Astrocyte (in vitro differentiated cells and primary cell): ENCODE results near the gene RAMAC. TPM values are rescaled to one million over a fixed set of nuclear protein-coding genes. Genes with fewer than 3 reads are reported as not detected.

Experiments used
- DNase-seq: peaks from one replicate; pipeline ENCODE4 v3.0.0-alpha.2; 2010; ENCODE audit warnings: low read depth
- FAIRE-seq: peaks from 2 replicates; lab custom pipeline; 2011; peaks lifted over from hg19 to GRCh38; lab: Jason Lieb, UNC
- H2AFZ ChIP-seq: 2 replicates; pipeline ENCODE4 v1.6.0; 2012; ENCODE audit warnings: low read depth, low read length, inconsistent platforms
- H3K27ac ChIP-seq: 2 replicates; pipeline ENCODE4 v1.5.1; 2011; ENCODE audit warnings: low read depth, low read length, inconsistent platforms
- H3K27me3 ChIP-seq: 2 replicates; pipeline ENCODE4 v1.6.0; 2011; ENCODE audit warnings: low read length, inconsistent platforms; ENCODE audit not compliant: insufficient read depth
- H3K36me3 ChIP-seq: 2 replicates; pipeline ENCODE4 v1.5.1; 2011; ENCODE audit warnings: low read length, inconsistent platforms; ENCODE audit not compliant: insufficient read depth
- H3K4me1 ChIP-seq: 2 replicates; pipeline ENCODE4 v1.5.1; 2011; ENCODE audit warnings: low read length, inconsistent platforms; ENCODE audit not compliant: insufficient read depth
- H3K4me2 ChIP-seq: 2 replicates; pipeline ENCODE4 v1.6.0; 2012; ENCODE audit warnings: low read length, inconsistent platforms
- H3K4me3 ChIP-seq: 2 replicates; pipeline ENCODE4 v1.5.1; 2011; ENCODE audit warnings: low read depth, mild to moderate bottlenecking, low read length, inconsistent platforms; ENCODE audit not compliant: insufficient read depth
- H3K79me2 ChIP-seq: 2 replicates; pipeline ENCODE4 v1.6.0; 2012; ENCODE audit warnings: mild to moderate bottlenecking, low read length, inconsistent platforms; ENCODE audit not compliant: insufficient read depth
- H3K9ac ChIP-seq: 2 replicates; pipeline ENCODE4 v1.6.0; 2012; ENCODE audit warnings: mild to moderate bottlenecking, low read length, inconsistent platforms
- H3K9me3 ChIP-seq: 2 replicates; pipeline ENCODE4 v1.5.1; 2012; ENCODE audit warnings: low read depth, mild to moderate bottlenecking, low read length, inconsistent platforms; ENCODE audit not compliant: insufficient read depth
- H4K20me1 ChIP-seq: 2 replicates; pipeline ENCODE4 v1.6.0; 2012; ENCODE audit warnings: low read length, inconsistent platforms; ENCODE audit not compliant: insufficient read depth
- H3K27ac Mint-ChIP-seq: one replicate; pipeline ENCODE4 v1.8.0; 2021; ENCODE audit warnings: mild to moderate bottlenecking, mixed read lengths; ENCODE audit not compliant: unreplicated experiment
- H3K27me3 Mint-ChIP-seq: one replicate; pipeline ENCODE4 v1.8.0; 2021; ENCODE audit warnings: low read depth, mixed read lengths; ENCODE audit not compliant: unreplicated experiment
- H3K36me3 Mint-ChIP-seq: one replicate; pipeline ENCODE4 v1.8.0; 2021; ENCODE audit warnings: low read depth, mixed read lengths; ENCODE audit not compliant: unreplicated experiment
- H3K4me1 Mint-ChIP-seq: one replicate; pipeline ENCODE4 v1.8.0; 2021; ENCODE audit warnings: low read depth, mixed read lengths; ENCODE audit not compliant: unreplicated experiment
- H3K4me3 Mint-ChIP-seq: one replicate; pipeline ENCODE4 v1.8.0; 2021; ENCODE audit warnings: mild to moderate bottlenecking, moderate library complexity, mixed read lengths; ENCODE audit not compliant: unreplicated experiment
- H3K9me3 Mint-ChIP-seq: one replicate; pipeline ENCODE4 v1.8.0; 2021; ENCODE audit warnings: mild to moderate bottlenecking, mixed read lengths; ENCODE audit not compliant: unreplicated experiment
- CTCF ChIP-seq: IDR thresholded peaks from 2 replicates; pipeline ENCODE4 v1.5.1; 2011; ENCODE audit warnings: low read depth, mild to moderate bottlenecking, inconsistent platforms, low read length, moderate library complexity; ENCODE audit not compliant: insufficient read depth
- EZH2 ChIP-seq: IDR thresholded peaks from 2 replicates; pipeline ENCODE4 v1.6.1; 2012; ENCODE audit warnings: mild to moderate bottlenecking, low read length, inconsistent platforms; ENCODE audit not compliant: insufficient read depth
- total RNA-seq: library from RNA; stranded (reverse); gene quantifications from 2 replicates; pipeline ENCODE4 v1.2.1, GENCODE V29; 2021

Gene RAMAC
- total RNA-seq, 1 donor from 2014 or later = 44.4 TPM

- no peaks in the 10 kb centered on the region for H3K4me1 Mint-ChIP-seq
- no peaks in the 10 kb centered on the region for H4K20me1 ChIP-seq
- DNase-seq = no peak
- peaks cover 2% of the 10 kb centered on the region for H3K27me3 ChIP-seq
- H3K9me3 Mint-ChIP-seq = no peaks in the 10 kb centered on the region
- no peak overlapping the region for H3K9ac ChIP-seq
- no peaks in the 10 kb centered on the region for H3K79me2 ChIP-seq
- no peaks in the 10 kb centered on the region for H3K36me3 ChIP-seq
- TF ChIP-seq EZH2 (no peak), CTCF (no peak)
- no peaks in the 10 kb centered on the region for H3K4me1 ChIP-seq
- no peak for FAIRE-seq
- no peak overlapping the region for H3K4me3 Mint-ChIP-seq
- no peak overlapping the region for H3K27ac Mint-ChIP-seq
- no peaks in the 10 kb centered on the region for H3K36me3 Mint-ChIP-seq
- no peak overlapping the region for H3K4me2 ChIP-seq
- H3K27ac ChIP-seq = no peak overlapping the region
- H3K4me3 ChIP-seq = no peak overlapping the region
- no peak overlapping the region for H2AFZ ChIP-seq
- no peaks in the 10 kb centered on the region for H3K9me3 ChIP-seq
- no peaks in the 10 kb centered on the region for H3K27me3 Mint-ChIP-seq
These were observed 19.3 kb upstream of the RAMAC start for GRCh38 chr15:82966671-82967071.

GRCh38 chr15:82968066-82968465 is 17.9 kb upstream of the RAMAC start:
- no peaks in the 10 kb centered on the region for H3K79me2 ChIP-seq
- H3K27ac Mint-ChIP-seq = no peak overlapping the region
- no peaks in the 10 kb centered on the region for H3K36me3 ChIP-seq
- DNase-seq = peak; percentile 73
- no peaks in the 10 kb centered on the region for H3K27me3 Mint-ChIP-seq
- no peak overlapping the region for H2AFZ ChIP-seq
- no peak for FAIRE-seq
- no peak overlapping the region for H3K4me2 ChIP-seq
- no peaks in the 10 kb centered on the region for H3K4me1 ChIP-seq
- H3K27me3 ChIP-seq = peaks cover 2% of the 10 kb centered on the region
- H3K4me1 Mint-ChIP-seq = peaks cover 2% of the 10 kb centered on the region
- no peak for TF ChIP-seq CTCF
- TF ChIP-seq EZH2 = no peak
- no peaks in the 10 kb centered on the region for H3K9me3 Mint-ChIP-seq
- H3K4me3 ChIP-seq = no peak overlapping the region
- H3K4me3 Mint-ChIP-seq = no peak overlapping the region
- H3K27ac ChIP-seq = no peak overlapping the region
- H3K36me3 Mint-ChIP-seq = no peaks in the 10 kb centered on the region
- H4K20me1 ChIP-seq = no peaks in the 10 kb centered on the region
- no peaks in the 10 kb centered on the region for H3K9me3 ChIP-seq
- no peak overlapping the region for H3K9ac ChIP-seq

DNA sequence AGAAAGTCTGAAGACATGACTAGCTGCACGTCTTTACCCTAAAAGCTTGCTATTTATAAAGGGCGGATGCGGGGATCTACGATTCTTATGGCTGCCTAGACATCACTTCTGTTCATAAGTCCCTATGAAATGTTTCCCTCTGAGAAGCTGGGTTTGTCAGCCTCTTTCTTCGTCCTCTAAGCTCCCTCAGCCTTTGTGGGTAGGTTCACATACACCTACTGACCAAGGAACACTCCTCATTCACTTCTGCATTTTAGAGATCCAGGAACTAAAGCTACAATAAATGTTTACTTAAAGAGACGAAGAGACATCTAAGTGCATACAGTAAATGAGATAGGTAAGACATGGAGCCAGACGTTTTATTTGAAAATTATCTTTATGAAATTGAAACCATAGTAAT is 16.7 kb upstream of the RAMAC start:
- Histone ChIP-seq H3K27ac (no peak overlapping the region), H3K27me3 (peaks cover 2% of the 10 kb centered on the region), H3K9me3 (no peaks in the 10 kb centered on the region), H3K4me3 (no peak overlapping the region), H2AFZ (no peak overlapping the region), H4K20me1 (no peaks in the 10 kb centered on the region), H3K36me3 (no peaks in the 10 kb centered on the region), H3K9ac (no peak overlapping the region), H3K4me1 (no peaks in the 10 kb centered on the region), H3K4me2 (no peak overlapping the region), H3K79me2 (no peaks in the 10 kb centered on the region)
- no peak overlapping the region for H3K4me3 Mint-ChIP-seq
- H3K4me1 Mint-ChIP-seq = peaks cover 4% of the 10 kb centered on the region
- H3K27ac Mint-ChIP-seq = no peak overlapping the region
- no peaks in the 10 kb centered on the region for H3K36me3 Mint-ChIP-seq
- no peak for FAIRE-seq
- no peaks in the 10 kb centered on the region for H3K27me3 Mint-ChIP-seq
- no peak for DNase-seq
- TF ChIP-seq EZH2 (no peak), CTCF (no peak)
- no peaks in the 10 kb centered on the region for H3K9me3 Mint-ChIP-seq
